NCI-H2227 (cell line): ENCODE results near the gene IL22RA2.

Source experiments
- DNase-seq: peaks from one replicate; lab custom pipeline; 2025; ENCODE audit not compliant: unreplicated experiment; lab: John Stamatoyannopoulos, UW

The IL22RA2 gene

DNA sequence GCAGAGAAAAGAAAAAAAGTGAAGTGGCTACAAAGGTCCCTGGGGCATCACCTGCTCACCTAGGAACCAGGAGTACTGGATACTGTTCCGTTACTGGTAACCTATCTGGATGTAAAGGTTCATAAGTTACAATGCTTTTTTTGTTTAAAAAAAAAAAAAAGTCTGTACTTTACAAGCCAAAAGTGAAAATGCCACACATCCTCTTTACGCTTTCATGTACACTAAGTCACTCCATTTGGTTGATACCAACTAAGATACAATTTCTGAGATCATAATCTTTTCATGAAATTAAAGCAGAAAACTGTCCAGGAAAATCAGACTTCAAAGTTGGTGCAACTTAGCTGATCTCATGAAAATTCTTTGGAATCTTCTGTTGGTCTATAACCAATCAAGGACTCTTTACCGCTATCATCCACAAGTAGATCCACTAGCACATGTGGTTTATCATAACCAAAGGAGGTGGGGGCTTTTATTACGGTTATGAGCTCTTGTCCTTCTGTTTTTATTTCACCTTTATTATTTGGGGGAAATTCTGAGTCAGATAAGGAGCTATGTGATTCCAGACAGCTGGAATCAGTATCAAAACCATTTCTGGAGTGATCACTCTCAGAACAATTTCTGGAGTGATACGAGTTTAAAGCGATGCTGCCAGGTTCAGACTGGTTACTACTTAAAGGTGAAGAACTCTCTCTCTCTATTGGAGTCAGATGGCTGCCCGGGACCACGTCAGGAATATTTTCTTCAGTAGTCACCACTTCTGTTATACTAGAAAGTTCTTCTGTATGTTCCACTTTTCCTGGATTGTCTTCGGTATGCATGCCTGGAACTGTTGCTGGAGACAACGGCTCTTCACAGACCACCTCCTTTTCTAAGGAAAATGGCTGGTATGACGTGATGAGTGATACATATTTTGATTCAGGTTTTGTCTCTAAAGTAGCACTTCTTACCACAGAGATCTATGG lies 24.5 kb upstream of the IL22RA2 start:
- no peak for DNase-seq

DNA sequence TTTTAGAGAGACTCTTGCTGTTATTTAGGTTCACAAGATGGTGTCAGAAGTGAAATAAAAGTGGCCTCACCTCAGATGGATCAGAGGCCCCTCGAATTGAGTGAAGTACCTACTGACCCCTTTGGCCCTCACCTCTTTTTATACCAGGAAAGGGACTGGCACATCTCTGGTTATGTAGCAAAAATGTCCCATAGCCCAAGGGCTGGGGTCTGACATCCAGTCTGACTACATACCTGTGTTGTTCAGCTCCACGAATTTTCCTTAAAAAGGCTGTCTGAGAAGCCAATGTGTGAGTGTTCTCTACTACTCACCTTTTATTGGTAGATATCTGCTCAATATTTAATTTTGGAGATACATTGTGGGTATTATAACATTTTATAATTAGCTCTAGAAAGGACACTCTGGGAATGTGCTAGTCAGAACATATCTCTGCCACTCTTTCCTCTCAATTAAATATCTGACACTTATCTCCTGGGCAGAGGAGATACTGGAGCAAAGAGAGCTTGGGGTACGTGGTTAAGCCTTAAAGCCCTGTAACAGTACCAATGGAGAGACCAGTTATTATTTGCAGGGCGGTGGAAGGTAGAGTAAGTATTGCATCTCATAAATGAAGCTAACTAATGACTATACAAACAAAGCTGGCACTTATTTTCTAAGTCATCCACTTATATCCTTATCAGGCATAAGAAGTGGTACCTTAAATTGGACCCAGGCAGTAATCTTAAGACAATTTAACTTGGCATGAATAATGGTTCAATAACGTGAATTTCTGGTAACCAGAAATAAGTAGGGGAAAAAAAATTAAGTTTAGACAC lies 20.0 kb upstream of the IL22RA2 start:
- no peak for DNase-seq

DNA sequence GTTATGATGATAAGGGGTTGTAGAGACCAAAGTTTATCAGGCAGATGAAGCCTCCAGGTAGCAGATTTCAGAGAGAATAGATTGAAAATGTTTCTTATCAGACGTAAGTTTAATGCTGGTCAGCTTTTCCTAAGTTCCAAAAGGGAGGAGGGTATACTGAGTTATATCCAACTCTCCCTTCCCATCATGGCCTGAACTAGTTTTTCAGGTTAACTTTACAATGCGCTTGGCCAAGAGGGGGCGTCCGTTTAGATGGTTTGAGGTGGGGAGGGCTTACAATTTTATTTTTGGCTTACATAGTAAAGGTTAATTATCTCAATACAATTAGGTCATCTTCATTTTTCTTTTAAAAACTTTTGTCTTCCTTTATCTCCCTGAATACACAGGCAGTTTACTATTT lies 19.4 kb upstream of the IL22RA2 start:
- DNase-seq, result no peak

DNA sequence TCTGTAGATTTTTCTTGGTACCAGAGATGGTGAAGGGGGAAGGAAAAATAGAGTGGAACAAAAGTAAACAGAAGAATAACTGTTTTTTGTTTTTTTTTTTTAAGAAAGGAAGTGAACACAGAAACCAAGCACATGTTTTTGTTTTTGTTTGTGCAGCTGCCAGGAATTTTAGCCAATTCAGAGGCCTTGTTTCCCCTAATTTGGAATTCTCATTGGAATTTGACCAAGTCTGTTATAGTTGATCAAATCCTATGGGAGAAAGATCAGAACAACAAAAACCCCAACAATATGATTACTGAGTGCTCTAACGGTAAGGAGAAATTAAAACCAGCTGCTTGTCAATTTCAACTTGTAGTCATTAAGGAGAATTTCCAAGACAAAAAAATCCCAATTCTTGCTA lies 18.2 kb upstream of the IL22RA2 start:
- no peak for DNase-seq

DNA sequence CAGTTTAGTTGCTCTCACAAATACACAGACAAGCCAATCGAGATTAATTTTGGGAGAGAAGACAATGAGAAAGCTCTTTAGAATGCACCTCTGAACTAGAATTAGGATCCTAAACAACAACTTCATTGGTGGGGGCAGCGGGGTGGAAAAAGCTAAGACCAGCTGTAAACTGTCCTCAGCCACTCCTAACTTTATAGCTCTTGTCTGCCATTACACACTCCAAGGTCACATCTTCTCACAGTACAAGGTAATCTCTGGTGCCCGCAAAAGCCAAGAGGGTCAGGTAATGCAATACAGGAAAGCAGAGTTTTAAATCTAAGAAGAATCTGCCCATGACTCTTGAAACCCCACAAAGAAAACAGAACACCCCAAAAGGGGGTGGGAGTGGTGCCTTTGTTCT lies 17.8 kb upstream of the IL22RA2 start:
- no peak for DNase-seq

DNA sequence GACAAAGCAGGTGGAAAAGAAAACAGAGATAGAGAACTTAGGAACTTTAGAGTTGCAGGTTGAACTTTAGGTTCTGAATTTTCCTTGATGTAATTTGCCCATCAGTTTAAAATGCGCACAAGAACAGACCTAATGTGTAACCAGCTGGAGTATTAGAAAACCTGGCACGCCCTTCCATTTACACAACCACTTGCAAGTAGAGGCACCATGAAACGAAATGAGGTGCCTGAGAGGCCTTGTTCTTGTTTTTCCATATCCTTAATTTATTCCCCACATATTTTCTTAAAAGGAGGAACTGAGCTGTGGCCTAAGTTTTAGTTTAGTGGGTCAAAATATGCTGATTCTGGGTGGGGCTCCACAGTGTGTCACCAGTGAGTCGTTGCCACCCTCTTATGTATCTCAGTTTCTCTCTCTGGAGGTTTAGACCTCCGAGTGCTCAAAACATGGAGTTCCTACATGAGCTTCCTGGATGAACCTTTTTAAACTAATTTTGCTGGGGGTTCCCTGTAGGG lies 17.2 kb upstream of the IL22RA2 start:
- DNase-seq, result no peak

DNA sequence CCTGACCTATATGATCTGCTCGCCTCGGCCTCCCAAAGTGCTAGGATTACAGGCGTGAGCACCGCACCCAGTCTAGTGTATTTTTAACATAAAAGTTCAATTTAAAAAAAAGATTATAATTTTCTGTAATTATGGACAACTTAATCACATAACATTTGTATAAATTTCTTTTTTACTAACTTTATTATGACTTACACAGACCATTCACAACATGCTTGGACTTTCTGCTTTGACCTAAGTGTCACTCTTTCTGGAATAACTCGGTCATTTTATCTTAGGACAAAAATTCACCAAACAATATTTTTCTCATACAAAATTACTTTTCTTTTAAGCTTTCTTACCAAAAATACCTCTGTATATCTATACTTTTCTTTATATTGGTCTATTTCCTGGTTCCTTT lies 15.4 kb upstream of the IL22RA2 start:
- peak; percentile 0 for DNase-seq

DNA sequence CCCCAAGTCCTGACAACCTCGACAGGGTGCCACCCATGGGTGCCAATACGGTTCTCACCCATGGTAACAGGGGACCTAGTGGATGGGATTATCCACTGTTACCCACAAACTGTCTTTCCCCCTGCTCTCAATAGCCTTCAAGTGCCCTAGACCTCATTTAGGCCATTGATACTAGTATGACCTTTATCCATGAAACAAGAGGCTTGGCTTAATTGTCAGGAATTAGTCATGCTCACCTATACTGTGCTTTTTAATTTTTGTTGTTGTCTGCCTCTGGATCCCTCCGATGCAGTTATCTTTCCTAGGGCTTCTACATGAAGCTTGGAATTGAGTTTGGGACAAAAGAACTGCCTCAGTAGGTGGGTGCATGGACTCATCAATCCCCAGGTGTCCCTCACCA lies 11.8 kb upstream of the IL22RA2 start:
- no peak for DNase-seq

DNA sequence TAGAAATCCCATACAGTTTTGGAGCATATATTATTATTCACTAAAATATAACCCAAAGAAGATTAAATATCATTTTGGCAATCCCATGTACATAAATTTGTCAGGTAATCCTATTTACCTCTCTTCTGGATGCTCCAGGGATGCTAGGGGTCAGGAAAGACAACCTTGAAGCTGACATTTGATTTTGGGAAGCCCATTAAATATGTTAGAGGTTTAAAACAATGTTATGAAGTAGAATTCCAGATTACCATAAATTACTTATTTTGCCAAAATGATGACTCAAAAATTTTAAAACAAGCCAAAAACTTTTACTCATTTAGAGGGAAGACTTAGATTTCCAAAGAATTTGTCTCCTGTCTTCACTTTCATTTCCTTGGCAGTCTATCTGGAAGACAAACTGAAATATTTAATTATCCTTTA lies 9.2 kb upstream of the IL22RA2 start:
- DNase-seq, result no peak

DNA sequence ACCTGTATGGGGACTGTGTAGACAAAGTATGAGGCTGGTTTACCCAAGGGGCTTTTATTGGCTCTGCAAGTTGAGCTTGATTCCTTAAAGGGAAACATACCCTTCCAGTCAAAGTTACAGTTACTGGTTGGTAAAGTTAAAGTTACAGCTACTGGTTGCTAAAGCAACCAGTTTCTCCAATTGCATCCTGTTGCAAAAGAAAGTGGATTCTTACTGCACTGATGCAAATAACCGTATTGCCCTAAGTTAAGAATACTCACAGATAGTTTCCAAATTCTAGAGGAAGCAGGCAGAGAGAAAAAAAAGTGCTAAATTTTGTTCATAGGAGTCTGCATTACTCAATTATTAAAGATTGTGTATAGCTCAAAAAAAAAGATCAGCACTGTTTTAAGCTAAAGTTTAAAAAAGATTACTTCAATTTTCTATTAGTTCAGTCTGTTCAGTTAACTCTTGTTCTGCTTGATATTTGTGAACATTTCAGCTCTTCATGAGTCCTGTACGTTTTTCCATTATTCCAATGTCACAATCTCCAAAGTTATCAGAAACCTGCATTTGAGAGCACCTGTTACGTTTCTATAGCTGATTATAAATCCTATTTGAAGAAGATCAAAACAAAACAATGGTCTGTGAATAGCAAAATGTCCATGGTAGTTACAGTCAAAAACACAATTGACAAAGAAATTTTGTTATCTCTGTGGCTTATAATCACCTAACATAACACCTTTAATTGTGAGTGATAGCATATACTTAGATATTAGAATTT lies 8.6 kb upstream of the IL22RA2 start:
- no peak for DNase-seq

DNA sequence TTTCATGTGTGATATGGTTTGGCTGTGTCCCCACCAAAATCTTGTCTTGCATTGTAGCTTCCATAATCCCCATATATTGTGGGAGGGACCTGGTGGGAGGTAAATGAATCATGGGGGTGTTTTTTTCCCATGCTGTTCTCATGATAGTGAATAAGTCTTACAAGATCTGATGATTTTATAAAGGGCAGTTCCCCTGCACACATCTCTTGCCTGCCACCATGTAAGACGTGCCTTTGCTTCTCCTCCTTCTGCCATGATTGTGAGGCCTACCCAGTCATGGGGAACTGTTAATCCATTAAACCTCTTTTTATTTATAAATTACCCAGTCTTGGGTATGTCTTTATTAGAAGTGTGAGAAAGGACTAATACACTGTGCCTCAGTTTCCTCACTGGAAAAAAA lies 4.2 kb upstream of the IL22RA2 start:
- no peak for DNase-seq

DNA sequence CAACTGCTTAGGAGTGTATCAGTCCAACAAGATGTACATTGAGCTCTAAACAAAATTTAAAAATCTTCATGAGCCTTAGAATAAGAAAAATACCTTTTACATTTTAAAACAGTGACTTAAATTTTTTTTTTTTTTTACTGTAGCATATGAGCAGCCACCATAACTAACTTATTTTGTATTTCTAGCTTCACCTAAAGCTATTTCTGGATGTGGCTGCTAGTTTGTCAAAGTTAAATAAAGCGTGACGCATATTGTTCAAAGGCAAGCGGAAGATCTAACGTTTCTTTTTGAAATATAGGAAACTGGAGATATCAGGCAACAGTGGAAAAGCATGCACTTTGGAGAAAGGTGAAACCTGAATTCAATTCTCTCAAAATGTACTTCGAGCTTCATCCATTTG lies 3.3 kb upstream of the IL22RA2 start:
- no peak for DNase-seq

DNA sequence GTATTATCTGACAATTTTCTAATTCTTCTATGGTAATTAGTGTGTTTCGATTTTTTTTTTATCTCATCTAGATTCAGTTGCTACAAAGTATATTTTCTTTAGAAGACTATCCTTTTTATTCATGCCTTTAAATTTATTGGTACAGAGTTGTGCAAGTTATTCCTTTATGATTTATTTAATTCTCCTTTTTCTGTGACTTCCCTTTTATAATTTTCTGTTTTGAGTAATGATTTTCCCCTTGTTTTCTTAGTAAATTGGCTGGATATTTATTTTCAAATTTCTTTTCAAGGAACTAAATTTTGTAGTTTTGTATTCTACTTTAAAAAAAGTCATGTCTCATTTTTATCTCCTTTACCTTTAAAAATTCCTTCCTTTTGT lies 2.4 kb upstream of the IL22RA2 start:
- no peak for DNase-seq

DNA sequence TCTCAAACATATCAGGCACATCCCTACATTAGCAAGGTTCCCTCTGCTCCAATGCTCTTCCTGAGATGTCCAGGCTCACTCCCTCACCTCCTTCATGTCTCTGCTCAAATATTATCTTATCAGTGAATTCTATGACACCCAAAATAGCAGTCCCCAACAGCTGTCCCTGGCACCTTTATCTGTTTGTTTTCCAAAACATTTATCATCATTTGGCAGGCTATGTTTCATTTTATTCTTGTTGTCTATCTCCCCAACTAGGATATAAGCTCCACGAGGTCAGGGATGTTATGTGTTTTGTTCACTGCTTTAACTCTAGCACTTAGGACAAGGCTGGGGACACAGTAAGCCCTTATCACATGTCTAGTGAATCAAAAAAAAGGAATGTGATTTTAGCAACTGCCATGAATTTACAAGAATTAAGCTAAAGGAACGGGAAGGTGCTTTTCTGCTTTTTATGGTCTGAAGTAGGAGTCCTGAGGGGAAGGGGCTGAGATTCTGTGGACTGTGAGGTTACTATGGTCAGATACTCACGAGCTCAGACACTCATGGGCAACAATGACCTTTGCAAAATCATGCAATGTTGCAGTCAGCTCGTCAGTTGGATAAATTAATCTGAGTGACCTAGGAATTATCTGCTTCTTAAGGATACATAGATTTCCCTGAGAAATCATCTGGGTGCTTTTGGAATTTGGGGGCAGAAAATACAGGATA lies 1.9 kb upstream of the IL22RA2 start:
- DNase-seq, result no peak

DNA sequence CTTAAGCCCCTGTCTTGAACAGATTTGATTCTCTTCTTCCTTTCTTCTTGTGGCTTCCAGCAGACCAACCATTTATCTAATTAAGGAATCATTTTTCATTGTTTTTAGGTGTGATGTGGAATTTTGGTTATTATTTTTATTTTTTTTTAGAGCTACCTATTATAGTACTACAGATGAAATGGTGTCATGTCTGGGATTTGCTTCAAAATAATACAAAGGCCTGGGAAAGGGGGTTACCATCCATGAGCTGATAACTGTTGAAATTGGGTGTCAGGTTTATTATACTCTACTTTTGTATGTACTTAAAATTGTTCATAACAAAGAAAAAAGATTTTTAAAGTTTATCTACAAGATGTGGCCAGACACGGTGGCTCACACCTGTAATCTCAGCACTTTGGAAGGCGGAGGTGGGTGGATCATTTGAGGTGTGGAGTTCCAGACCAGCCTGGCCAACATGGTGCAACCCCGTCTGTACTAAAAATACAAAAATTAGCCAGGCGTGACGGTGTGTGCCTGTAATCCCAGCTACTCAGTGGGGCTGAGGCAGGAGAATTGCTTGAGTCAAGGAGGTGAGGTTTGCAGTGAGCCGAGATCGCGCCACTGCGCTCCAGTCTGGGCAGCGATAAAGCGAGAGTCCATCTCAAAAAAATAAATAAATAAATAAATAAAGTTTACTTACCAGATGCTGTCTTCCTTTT lies 561 bp downstream of the IL22RA2 start:
- no peak for DNase-seq

DNA sequence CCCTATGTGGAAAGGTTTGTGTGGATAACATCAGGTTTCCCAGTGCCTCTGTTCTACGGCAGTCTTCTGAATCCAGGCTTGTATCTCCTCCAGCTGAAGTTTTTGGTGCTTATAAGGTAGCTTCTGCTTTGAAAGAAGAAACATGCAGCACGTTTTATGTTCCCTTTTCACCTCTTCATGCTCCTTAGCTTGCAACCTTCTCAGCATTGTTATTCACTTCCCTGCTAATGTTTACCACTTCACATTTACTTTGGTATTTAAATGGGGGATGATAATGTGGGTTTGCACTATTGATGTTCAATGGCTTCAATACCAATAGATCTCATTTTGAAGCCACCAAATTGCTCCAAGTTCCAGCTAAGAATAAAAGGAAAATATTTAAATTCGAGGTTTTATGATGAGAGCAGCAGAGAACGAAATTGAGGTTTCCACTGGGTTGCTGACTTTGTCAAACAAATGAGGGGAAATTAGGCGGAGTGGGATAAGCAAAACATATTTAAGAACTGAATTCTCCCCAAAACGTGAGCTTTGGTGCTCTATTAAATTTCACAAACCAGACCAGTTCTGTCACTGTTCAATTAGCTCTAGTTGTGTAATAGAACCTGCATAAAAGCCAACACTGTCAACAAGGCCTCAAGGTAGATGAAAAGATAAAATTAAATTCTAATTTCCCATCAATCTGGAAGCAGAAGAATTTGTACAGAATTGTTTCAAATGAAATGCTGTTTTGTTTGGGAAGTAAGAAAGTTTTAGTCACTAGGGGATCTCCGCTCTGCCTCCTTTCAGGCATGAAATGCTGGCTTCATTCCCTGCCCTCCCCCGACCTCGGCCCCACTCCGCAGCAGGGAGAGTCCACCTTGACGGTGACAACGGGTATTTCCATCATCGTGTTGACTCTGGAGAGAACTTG lies 1.4 kb downstream of the IL22RA2 start:
- DNase-seq, result no peak

DNA sequence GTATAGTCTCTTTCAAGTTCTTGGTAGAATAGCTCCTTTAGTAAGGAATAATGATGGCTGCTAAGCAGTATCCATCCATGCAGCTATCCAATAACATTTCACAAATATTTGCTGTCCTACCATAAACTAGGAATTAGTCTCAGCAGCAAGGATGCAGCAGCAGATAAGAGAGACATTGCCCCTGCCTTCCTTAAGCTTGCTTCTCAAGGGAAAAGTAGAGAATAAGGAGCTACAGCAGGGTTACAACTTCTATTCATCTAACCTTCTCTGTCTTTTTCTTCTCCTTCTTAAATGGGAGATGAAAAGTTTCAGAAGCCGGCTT lies 2.4 kb downstream of the IL22RA2 start:
- DNase-seq, result no peak

DNA sequence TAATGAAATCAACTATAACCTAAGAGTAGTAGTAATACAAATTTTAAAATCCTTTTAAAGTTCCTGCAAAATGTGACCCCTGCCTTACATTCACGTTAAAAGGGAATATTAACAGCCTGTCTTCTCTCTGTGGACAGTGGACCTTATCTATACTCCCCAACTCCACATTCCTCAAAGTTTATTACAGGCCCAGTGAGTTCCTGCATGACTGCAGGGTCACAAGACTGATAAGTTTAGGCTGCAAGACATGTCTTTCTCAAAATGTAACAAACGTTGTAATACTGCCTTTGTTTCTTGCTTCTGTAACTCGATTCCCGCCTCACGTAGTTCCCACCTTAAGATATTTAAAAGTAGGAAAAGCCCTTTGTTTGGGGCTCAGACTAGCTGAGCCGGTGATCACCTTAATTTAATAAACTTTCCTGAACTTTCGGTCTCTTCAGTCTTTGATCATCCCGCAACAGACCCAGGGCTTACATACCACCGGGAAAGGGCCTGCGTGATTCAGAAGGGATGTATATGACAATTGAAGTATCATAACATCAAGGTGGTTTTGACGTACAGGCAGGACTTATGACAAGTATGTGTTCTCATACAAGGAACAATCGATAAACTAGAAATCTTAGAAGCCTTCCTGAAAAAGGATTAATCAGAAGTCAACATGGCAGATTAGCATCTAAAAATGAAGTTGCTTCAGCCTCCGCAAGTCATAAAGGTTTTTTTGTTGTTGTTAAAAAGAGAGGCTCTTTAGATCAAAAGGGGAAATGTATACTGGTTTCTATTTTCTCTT lies 3.0 kb downstream of the IL22RA2 start:
- DNase-seq, result no peak
